Activated CD8-positive, alpha-beta T cell treated with anti-CD3 and anti-CD28 coated beads for 36 hours (primary cell): ENCODE data around the gene RIOX2. TPM values are rescaled to one million over a fixed set of nuclear protein-coding genes. Genes with fewer than 3 reads are reported as not detected.

Experiments used
- ATAC-seq: fragments of 200-7000 bp; cut with Tn5 transposase; one replicate; pipeline ENCODE4 v1.10.0; 2021; ENCODE audit warnings: mild to moderate bottlenecking, moderate library complexity
- CTCF ChIA-PET: fragments of 350-600 bp; sonication (Branson Sonifier 250); formaldehyde crosslinking; loops from one replicate; lab custom pipeline; 2021; ENCODE audit warnings: antibody characterized with exemption; lab: Charles Lee
- POLR2A ChIA-PET: fragments of 350-600 bp; sonication (Branson Sonifier 250); formaldehyde crosslinking; loops from one replicate; lab custom pipeline; 2021; ENCODE audit warnings: antibody characterized with exemption; lab: Charles Lee
- DNase-seq: peaks from one replicate; pipeline ENCODE4 v3.0.0-alpha.2; 2020
- H3K27ac Mint-ChIP-seq: one replicate; pipeline ENCODE4 v1.8.0; 2021; ENCODE audit warnings: mild to moderate bottlenecking, mixed read lengths
- H3K27me3 Mint-ChIP-seq: one replicate; pipeline ENCODE4 v1.8.0; 2021; ENCODE audit warnings: mixed read lengths
- H3K36me3 Mint-ChIP-seq: one replicate; pipeline ENCODE4 v1.8.0; 2021; ENCODE audit warnings: low read depth, mixed read lengths
- H3K4me1 Mint-ChIP-seq: one replicate; pipeline ENCODE4 v1.8.0; 2021; ENCODE audit warnings: low read depth, mixed read lengths
- H3K4me3 Mint-ChIP-seq: one replicate; pipeline ENCODE4 v1.8.0; 2021; ENCODE audit warnings: mild to moderate bottlenecking, moderate library complexity, mixed read lengths
- H3K9me3 Mint-ChIP-seq: one replicate; pipeline ENCODE4 v1.8.0; 2021; ENCODE audit warnings: mixed read lengths
- CTCF ChIP-seq: fragments of 200-600 bp; IDR thresholded peaks from one replicate; pipeline ENCODE4 v1.8.0; 2022; ENCODE audit warnings: antibody characterized with exemption, mild to moderate bottlenecking
- intact Hi-C: fragments of 100-400 bp; cut with micrococcal nuclease; formaldehyde crosslinking; loops from one replicate; pipeline ENCODE4 v1.10.0; 2022
- total RNA-seq, 2 experiments: library from RNA; stranded (reverse); gene quantifications; one replicate each; pipeline ENCODE4 v1.2.3, GENCODE V29; 2021

RIOX2 gene
- total RNA-seq, 2 experiments from 2014 or later, result 41.2 to 43.3 TPM

- ChIA-PET CTCF (no interaction called here), POLR2A (no interaction called here)
- peak overlapping the region; percentile 72 for H3K4me3 Mint-ChIP-seq
- no peaks in the 10 kb centered on the region for H3K9me3 Mint-ChIP-seq
- no peak for TF ChIP-seq CTCF
- intact Hi-C loops, result loop anchor here (5.0 kb wide), 1 partner anchor 49 kb away; no protein-coding TSS in a partner anchor
- H3K27me3 Mint-ChIP-seq, result no peaks in the 10 kb centered on the region
- H3K36me3 Mint-ChIP-seq, result peaks cover 10% of the 10 kb centered on the region
- H3K27ac Mint-ChIP-seq, result peak overlapping the region; percentile 78
- ATAC-seq (no peak), DNase-seq (no peak)
- peaks cover 43% of the 10 kb centered on the region for H3K4me1 Mint-ChIP-seq
These were observed 745 bp upstream of the RIOX2 start for GRCh38 chr3:97972976-97973375.

- intact Hi-C loops, result loop anchor here (5.0 kb wide), 1 partner anchor 51 kb away; no protein-coding TSS in a partner anchor
- ATAC-seq (no peak), DNase-seq (no peak)
- Mint-ChIP-seq H3K4me1 (peaks cover 58% of the 10 kb centered on the region), H3K27ac (peak overlapping the region; percentile 96), H3K36me3 (peaks cover 24% of the 10 kb centered on the region), H3K9me3 (no peaks in the 10 kb centered on the region), H3K4me3 (peak overlapping the region; percentile 89), H3K27me3 (no peaks in the 10 kb centered on the region)
- TF ChIP-seq CTCF, result no peak
- ChIA-PET POLR2A (interaction anchor here (0.9 to 1.2 kb wide), 2 partner anchors 17 to 150 kb away, joined by 3 to 5 read pairs; partner anchors contain the start of gene CRYBG3), CTCF (interaction anchor here (0.8 to 5.8 kb wide), 8 partner anchors 10 to 155 kb away, joined by 3 to 44 read pairs (median 4); partner anchors contain the start of gene CRYBG3)
These were observed 1.1 kb downstream of the RIOX2 start for GRCh38 chr3:97970956-97971620.

- peaks cover 63% of the 10 kb centered on the region for H3K4me1 Mint-ChIP-seq
These were observed 2.1 kb downstream of the RIOX2 start for GRCh38 chr3:97970156-97970555.

GRCh38 chr3:97969541-97969940 is 2.7 kb downstream of the RIOX2 start:
- Mint-ChIP-seq H3K4me1 (peaks cover 65% of the 10 kb centered on the region), H3K4me3 (peak overlapping the region; percentile 89), H3K27me3 (no peaks in the 10 kb centered on the region), H3K9me3 (no peaks in the 10 kb centered on the region), H3K36me3 (peaks cover 36% of the 10 kb centered on the region), H3K27ac (no peak overlapping the region)
- ATAC-seq (no peak), DNase-seq (no peak)
- ChIA-PET POLR2A (interaction anchor here (0.9 to 1.6 kb wide), 2 partner anchors 32 to 56 kb away, joined by 3 to 4 read pairs; no protein-coding TSS in a partner anchor), CTCF (interaction anchor here (0.8 to 5.8 kb wide), 6 partner anchors 9 to 175 kb away, joined by 3 to 44 read pairs (median 4); partner anchors contain the start of gene CRYBG3)
- no peak for TF ChIP-seq CTCF
- intact Hi-C loops, result no loop called here

More at GRCh38 chr3:97970156-97970555, 2.1 kb downstream of the RIOX2 start:
- ChIA-PET CTCF (interaction anchor here (1.1 to 5.8 kb wide), 4 partner anchors 11 to 149 kb away, joined by 3 to 44 read pairs (median 8); partner anchors contain the start of gene CRYBG3), POLR2A (no interaction called here)
- Mint-ChIP-seq H3K27ac (peak overlapping the region; percentile 96), H3K27me3 (no peaks in the 10 kb centered on the region), H3K4me3 (peak overlapping the region; percentile 89), H3K9me3 (no peaks in the 10 kb centered on the region), H3K36me3 (peaks cover 32% of the 10 kb centered on the region)
- no peak for TF ChIP-seq CTCF
- intact Hi-C loops, result loop anchor here (5.0 kb wide), 1 partner anchor 52 kb away; no protein-coding TSS in a partner anchor
- ATAC-seq (no peak), DNase-seq (no peak)
